PC-9 (cell line): ENCODE results near the gene LYSMD1.

Experiments
- CTCF ChIP-seq: fragments of 200-600 bp; sonication (generic); conservative IDR thresholded peaks from 2 replicates; pipeline ENCODE4 v1.6.1; 2017; ENCODE audit warnings: mixed run types, antibody characterized with exemption, mild to moderate bottlenecking, moderate library complexity
- EZH2 ChIP-seq: fragments of 200-600 bp; sonication (generic); IDR thresholded peaks from 2 replicates; pipeline ENCODE4 v1.8.0; 2017; ENCODE audit warnings: antibody characterized with exemption, low read depth

- TF ChIP-seq CTCF: no peak
- no peak for TF ChIP-seq EZH2
Observed at GRCh38 chr1:151128800-151129199, 36.9 kb downstream of the LYSMD1 start.
